ENCODE data around the gene KCNIP1.

The KCNIP1 gene

GRCh38 chr5:170524576-170524975 lies 20.8 kb downstream of the KCNIP1 start:
- WGBS, result 97% methylated on average over 3 of the region's 3 CpGs
- no peaks in the 10 kb centered on the region for H3K36me3 ChIP-seq (ENCODE audit: insufficient read depth, low read length)

GRCh38 chr5:170525470-170526211 lies 21.8 kb downstream of the KCNIP1 start:
- H3K4me1 ChIP-seq (ENCODE audit: insufficient read depth, low read length), result 0 out of 2 replicates have a peak, but pooled peaks cover 4% of the 10 kb centered on the region
- no peak overlapping the region for H3K4me3 ChIP-seq (ENCODE audit: low read length)
- no peak overlapping the region for H3K9ac ChIP-seq (ENCODE audit: low read depth, low read length)
- H3K27me3 ChIP-seq (ENCODE audit: insufficient read depth, low read length), result no peaks in the 10 kb centered on the region
- H3K36me3 ChIP-seq (ENCODE audit: insufficient read depth, low read length), result no peaks in the 10 kb centered on the region
- WGBS, result 94% methylated on average over 7 of the region's 7 CpGs
- H3K9me3 ChIP-seq (ENCODE audit: insufficient read depth, low read depth, low read length), result no peaks in the 10 kb centered on the region
- no peak overlapping the region for H3K27ac ChIP-seq (ENCODE audit: low read depth, low read length)

More at GRCh38 chr5:170524576-170524975, 20.8 kb downstream of the KCNIP1 start:
- Histone ChIP-seq H3K4me1 (ENCODE audit: insufficient read depth, low read length) (0 out of 2 replicates have a peak, but pooled peaks cover 4% of the 10 kb centered on the region), H3K27ac (ENCODE audit: low read depth, low read length) (no peak overlapping the region), H3K9ac (ENCODE audit: low read depth, low read length) (no peak overlapping the region), H3K4me3 (ENCODE audit: low read length) (no peak overlapping the region), H3K9me3 (ENCODE audit: insufficient read depth, low read depth, low read length) (no peaks in the 10 kb centered on the region), H3K27me3 (ENCODE audit: insufficient read depth, low read length) (no peaks in the 10 kb centered on the region)

GRCh38 chr5:170527991-170528390 lies 24.2 kb downstream of the KCNIP1 start:
- Histone ChIP-seq H3K4me1 (ENCODE audit: insufficient read depth, low read length) (peaks cover 8% of the 10 kb centered on the region; the same call in 1 of the 2 replicates), H3K9ac (ENCODE audit: low read depth, low read length) (no peak overlapping the region), H3K36me3 (ENCODE audit: insufficient read depth, low read length) (no peaks in the 10 kb centered on the region), H3K27ac (ENCODE audit: low read depth, low read length) (no peak overlapping the region), H3K4me3 (ENCODE audit: low read length) (no peak overlapping the region), H3K27me3 (ENCODE audit: insufficient read depth, low read length) (no peaks in the 10 kb centered on the region), H3K9me3 (ENCODE audit: insufficient read depth, low read depth, low read length) (no peaks in the 10 kb centered on the region)
- WGBS, result 77% methylated on average over 3 of the region's 3 CpGs

GRCh38 chr5:170528976-170529375 lies 25.2 kb downstream of the KCNIP1 start:
- 94% methylated on average over 1 of the region's 1 CpG for WGBS
- Histone ChIP-seq H3K27me3 (ENCODE audit: insufficient read depth, low read length) (no peaks in the 10 kb centered on the region), H3K27ac (ENCODE audit: low read depth, low read length) (no peak overlapping the region)

GRCh38 chr5:170532935-170533334 lies 29.1 kb downstream of the KCNIP1 start:
- WGBS, result 81% methylated on average over 3 of the region's 3 CpGs

More at GRCh38 chr5:170528976-170529375, 25.2 kb downstream of the KCNIP1 start:
- Histone ChIP-seq H3K4me1 (ENCODE audit: insufficient read depth, low read length) (peaks cover 12% of the 10 kb centered on the region; the same call in 1 of the 2 replicates), H3K36me3 (ENCODE audit: insufficient read depth, low read length) (no peaks in the 10 kb centered on the region), H3K9ac (ENCODE audit: low read depth, low read length) (no peak overlapping the region), H3K9me3 (ENCODE audit: insufficient read depth, low read depth, low read length) (no peaks in the 10 kb centered on the region), H3K4me3 (ENCODE audit: low read length) (no peak overlapping the region)

GRCh38 chr5:170533383-170533782 lies 29.6 kb downstream of the KCNIP1 start:
- H3K4me1 ChIP-seq (ENCODE audit: insufficient read depth, low read length), result peaks cover 15% of the 10 kb centered on the region; the same call in 1 of the 2 replicates
- no peaks in the 10 kb centered on the region for H3K9me3 ChIP-seq (ENCODE audit: insufficient read depth, low read depth, low read length)
- H3K4me3 ChIP-seq (ENCODE audit: low read length), result no peak overlapping the region
- no peak overlapping the region for H3K27ac ChIP-seq (ENCODE audit: low read depth, low read length)
- no peaks in the 10 kb centered on the region for H3K36me3 ChIP-seq (ENCODE audit: insufficient read depth, low read length)
- WGBS, result 89% methylated on average over 5 of the region's 5 CpGs
- H3K27me3 ChIP-seq (ENCODE audit: insufficient read depth, low read length), result no peaks in the 10 kb centered on the region
- no peak overlapping the region for H3K9ac ChIP-seq (ENCODE audit: low read depth, low read length)

More at GRCh38 chr5:170532935-170533334, 29.1 kb downstream of the KCNIP1 start:
- peaks cover 15% of the 10 kb centered on the region; the same call in 1 of the 2 replicates for H3K4me1 ChIP-seq (ENCODE audit: insufficient read depth, low read length)
- no peak overlapping the region for H3K27ac ChIP-seq (ENCODE audit: low read depth, low read length)
- no peaks in the 10 kb centered on the region for H3K27me3 ChIP-seq (ENCODE audit: insufficient read depth, low read length)
- H3K9me3 ChIP-seq (ENCODE audit: insufficient read depth, low read depth, low read length), result no peaks in the 10 kb centered on the region
- H3K36me3 ChIP-seq (ENCODE audit: insufficient read depth, low read length), result no peaks in the 10 kb centered on the region
- H3K9ac ChIP-seq (ENCODE audit: low read depth, low read length), result no peak overlapping the region
- no peak overlapping the region for H3K4me3 ChIP-seq (ENCODE audit: low read length)

GRCh38 chr5:170534177-170534576 lies 30.4 kb downstream of the KCNIP1 start:
- H3K9me3 ChIP-seq (ENCODE audit: insufficient read depth, low read depth, low read length), result no peaks in the 10 kb centered on the region
- no peak overlapping the region for H3K27ac ChIP-seq (ENCODE audit: low read depth, low read length)
- H3K27me3 ChIP-seq (ENCODE audit: insufficient read depth, low read length), result no peaks in the 10 kb centered on the region
- H3K4me3 ChIP-seq (ENCODE audit: low read length), result no peak overlapping the region
- no peak overlapping the region for H3K9ac ChIP-seq (ENCODE audit: low read depth, low read length)
- no peaks in the 10 kb centered on the region for H3K36me3 ChIP-seq (ENCODE audit: insufficient read depth, low read length)
- peaks cover 15% of the 10 kb centered on the region; the same call in 1 of the 2 replicates for H3K4me1 ChIP-seq (ENCODE audit: insufficient read depth, low read length)
- whole genome bisulfite sequencing, result 72% methylated on average over 2 of the region's 2 CpGs

- no peaks in the 10 kb centered on the region for H3K36me3 ChIP-seq (ENCODE audit: insufficient read depth, low read length)
- no peaks in the 10 kb centered on the region for H3K9me3 ChIP-seq (ENCODE audit: insufficient read depth, low read depth, low read length)
- H3K27ac ChIP-seq (ENCODE audit: low read depth, low read length), result no peak overlapping the region
- H3K9ac ChIP-seq (ENCODE audit: low read depth, low read length), result no peak overlapping the region
- WGBS, result 73% methylated on average over 7 of the region's 7 CpGs
- H3K27me3 ChIP-seq (ENCODE audit: insufficient read depth, low read length), result no peaks in the 10 kb centered on the region
- no peak overlapping the region for H3K4me3 ChIP-seq (ENCODE audit: low read length)
- peaks cover 15% of the 10 kb centered on the region; the same call in 1 of the 2 replicates for H3K4me1 ChIP-seq (ENCODE audit: insufficient read depth, low read length)
These were observed 31.1 kb downstream of the KCNIP1 start for GRCh38 chr5:170534941-170535340.

- no peaks in the 10 kb centered on the region for H3K36me3 ChIP-seq (ENCODE audit: insufficient read depth, low read length)
- H3K4me3 ChIP-seq (ENCODE audit: low read length), result no peak overlapping the region
- no peaks in the 10 kb centered on the region for H3K9me3 ChIP-seq (ENCODE audit: insufficient read depth, low read depth, low read length)
- no peak overlapping the region for H3K9ac ChIP-seq (ENCODE audit: low read depth, low read length)
- WGBS, result 80% methylated on average over 4 of the region's 4 CpGs
- peaks cover 15% of the 10 kb centered on the region; the same call in 1 of the 2 replicates for H3K4me1 ChIP-seq (ENCODE audit: insufficient read depth, low read length)
- no peaks in the 10 kb centered on the region for H3K27me3 ChIP-seq (ENCODE audit: insufficient read depth, low read length)
- H3K27ac ChIP-seq (ENCODE audit: low read depth, low read length), result no peak overlapping the region
These were observed 32.7 kb downstream of the KCNIP1 start for GRCh38 chr5:170536525-170536924.

- WGBS, result 92% methylated on average over 8 of the region's 8 CpGs
- no peak overlapping the region for H3K4me3 ChIP-seq (ENCODE audit: low read length)
- H3K27me3 ChIP-seq (ENCODE audit: insufficient read depth, low read length), result no peaks in the 10 kb centered on the region
- no peaks in the 10 kb centered on the region for H3K9me3 ChIP-seq (ENCODE audit: insufficient read depth, low read depth, low read length)
- no peak overlapping the region for H3K9ac ChIP-seq (ENCODE audit: low read depth, low read length)
- no peak overlapping the region for H3K27ac ChIP-seq (ENCODE audit: low read depth, low read length)
- no peaks in the 10 kb centered on the region for H3K36me3 ChIP-seq (ENCODE audit: insufficient read depth, low read length)
- H3K4me1 ChIP-seq (ENCODE audit: insufficient read depth, low read length), result peaks cover 11% of the 10 kb centered on the region; the same call in 1 of the 2 replicates
These were observed 33.8 kb downstream of the KCNIP1 start for GRCh38 chr5:170537451-170538095.

- Histone ChIP-seq H3K27ac (ENCODE audit: low read depth, low read length) (no peak overlapping the region), H3K4me1 (ENCODE audit: insufficient read depth, low read length) (peaks cover 6% of the 10 kb centered on the region; the same call in 1 of the 2 replicates), H3K36me3 (ENCODE audit: insufficient read depth, low read length) (no peaks in the 10 kb centered on the region), H3K9ac (ENCODE audit: low read depth, low read length) (no peak overlapping the region), H3K27me3 (ENCODE audit: insufficient read depth, low read length) (no peaks in the 10 kb centered on the region), H3K4me3 (ENCODE audit: low read length) (no peak overlapping the region), H3K9me3 (ENCODE audit: insufficient read depth, low read depth, low read length) (no peaks in the 10 kb centered on the region)
- 89% methylated on average over 2 of the region's 3 CpGs for WGBS
These were observed 34.3 kb downstream of the KCNIP1 start for GRCh38 chr5:170538096-170538465.
